HG03575 (cell line): ENCODE results near the gene ELMO2.

Experiments used
- ATAC-seq: cut with Tn5 transposase; IDR thresholded peaks from one replicate; pipeline ENCODE4 v1.9.1; 2021; ENCODE audit not compliant: unreplicated experiment, insufficient number of reproducible peaks, low FRiP score; ENCODE audit errors: extremely low read depth

Gene ELMO2, protein sequence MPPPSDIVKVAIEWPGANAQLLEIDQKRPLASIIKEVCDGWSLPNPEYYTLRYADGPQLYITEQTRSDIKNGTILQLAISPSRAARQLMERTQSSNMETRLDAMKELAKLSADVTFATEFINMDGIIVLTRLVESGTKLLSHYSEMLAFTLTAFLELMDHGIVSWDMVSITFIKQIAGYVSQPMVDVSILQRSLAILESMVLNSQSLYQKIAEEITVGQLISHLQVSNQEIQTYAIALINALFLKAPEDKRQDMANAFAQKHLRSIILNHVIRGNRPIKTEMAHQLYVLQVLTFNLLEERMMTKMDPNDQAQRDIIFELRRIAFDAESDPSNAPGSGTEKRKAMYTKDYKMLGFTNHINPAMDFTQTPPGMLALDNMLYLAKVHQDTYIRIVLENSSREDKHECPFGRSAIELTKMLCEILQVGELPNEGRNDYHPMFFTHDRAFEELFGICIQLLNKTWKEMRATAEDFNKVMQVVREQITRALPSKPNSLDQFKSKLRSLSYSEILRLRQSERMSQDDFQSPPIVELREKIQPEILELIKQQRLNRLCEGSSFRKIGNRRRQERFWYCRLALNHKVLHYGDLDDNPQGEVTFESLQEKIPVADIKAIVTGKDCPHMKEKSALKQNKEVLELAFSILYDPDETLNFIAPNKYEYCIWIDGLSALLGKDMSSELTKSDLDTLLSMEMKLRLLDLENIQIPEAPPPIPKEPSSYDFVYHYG

DNA sequence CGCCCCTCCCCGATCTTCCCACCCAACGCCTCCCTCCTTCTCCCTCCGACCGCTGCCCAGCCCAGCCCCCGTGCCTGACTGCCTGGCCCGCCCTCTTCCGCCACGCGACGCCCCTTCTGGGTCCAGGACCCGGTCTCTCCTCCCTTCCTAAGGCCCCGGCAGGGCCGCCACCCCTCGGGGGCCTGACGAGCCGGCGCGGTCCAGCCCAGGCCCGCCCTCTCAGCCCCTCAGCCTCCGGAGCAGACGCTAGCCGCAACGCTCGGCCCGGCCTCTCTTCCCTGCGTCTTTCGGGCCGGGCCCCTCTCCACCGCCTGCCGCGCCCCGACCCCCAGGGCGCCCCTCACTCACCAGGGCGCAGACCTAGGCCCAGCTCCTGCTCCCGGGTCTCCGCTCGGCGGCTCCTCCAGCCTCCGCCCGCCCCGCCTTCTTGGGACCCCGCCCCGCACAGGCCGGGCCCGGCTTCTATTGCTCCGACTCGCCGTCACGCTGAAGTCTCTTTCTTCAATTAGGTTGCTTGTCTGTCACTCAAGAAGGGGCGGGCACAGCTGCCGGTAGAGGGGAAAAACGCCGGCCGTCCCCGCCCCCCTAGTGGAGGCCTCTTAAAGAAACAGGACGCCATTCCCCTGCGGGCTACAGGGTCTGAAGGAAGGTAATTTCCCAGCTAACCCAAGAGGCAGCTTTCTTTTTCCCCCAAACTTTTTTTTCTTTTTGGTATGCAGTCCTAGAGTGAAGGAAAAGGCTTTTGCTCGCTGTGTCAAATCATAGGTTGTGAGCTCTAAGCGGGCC, at the start of gene ELMO2:
Gene ELMO2 (minus strand): TSS at position 416 of the 786 bp plus-strand sequence. CDS start 12,133 bp downstream, outside the sequence.
- peak; percentile 52 for ATAC-seq

DNA sequence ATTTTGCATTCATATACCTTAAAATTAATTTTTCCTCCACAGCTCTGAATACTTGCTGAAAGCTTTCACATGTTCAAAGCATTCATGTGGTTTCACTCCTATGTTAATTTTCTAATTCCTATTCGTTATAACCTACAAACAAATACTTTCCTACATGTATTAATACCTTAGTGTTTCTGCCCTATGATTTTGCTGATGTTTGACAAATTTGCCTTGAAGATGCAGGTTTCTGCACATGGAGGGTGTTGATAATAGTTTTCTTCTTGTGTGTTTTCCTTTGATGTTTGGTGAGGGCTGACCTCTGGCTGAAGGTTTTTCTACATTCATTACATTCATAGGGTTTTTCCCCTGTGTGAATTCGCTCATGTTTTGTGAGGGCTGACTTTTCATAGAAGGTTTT, 49.3 kb upstream of the ELMO2 start:
- no peak for ATAC-seq

GRCh38 chr20:46446851-46447250, 40.4 kb upstream of the ELMO2 start:
- no peak for ATAC-seq

DNA sequence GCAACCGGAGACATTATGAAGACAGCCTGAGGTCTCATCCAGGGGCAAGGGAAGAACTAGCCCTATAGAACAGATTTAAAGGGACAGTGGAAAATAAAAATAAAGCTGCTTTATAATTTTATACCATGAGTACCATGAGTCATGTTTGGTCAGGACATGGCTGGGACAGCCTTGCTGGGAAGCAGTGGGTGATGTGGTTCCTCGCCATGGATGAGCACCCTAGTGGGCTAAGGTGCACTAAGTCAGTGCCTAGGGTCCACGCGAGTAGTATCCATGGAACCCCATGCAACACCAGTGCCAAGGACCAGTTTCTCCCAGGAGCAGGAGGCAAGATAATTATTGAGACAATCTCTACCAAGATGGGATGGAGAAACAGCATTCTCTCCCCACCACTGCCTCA, 33.4 kb upstream of the ELMO2 start:
- ATAC-seq: no peak

GRCh38 chr20:46438156-46438750, 31.8 kb upstream of the ELMO2 start:
- no peak for ATAC-seq

DNA sequence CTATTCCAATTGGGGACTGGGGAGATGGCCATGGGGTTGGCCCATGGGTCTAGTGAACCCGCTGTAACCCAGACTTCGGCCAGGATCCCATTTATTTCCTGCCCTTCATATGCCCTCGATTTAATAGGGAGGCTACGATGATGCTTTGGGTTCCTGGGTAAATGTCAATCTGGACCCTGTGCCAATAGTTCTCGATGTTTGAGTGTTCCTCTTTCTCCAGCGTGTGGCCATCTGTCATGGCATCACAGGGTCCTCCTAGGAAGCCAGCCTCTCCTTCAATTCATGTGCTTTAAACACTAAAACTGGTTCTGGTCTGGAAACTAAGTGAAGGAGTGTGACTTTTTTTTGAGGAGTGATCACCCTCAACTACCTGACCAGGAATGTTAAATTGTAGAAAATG, 28.7 kb upstream of the ELMO2 start:
- no peak for ATAC-seq

DNA sequence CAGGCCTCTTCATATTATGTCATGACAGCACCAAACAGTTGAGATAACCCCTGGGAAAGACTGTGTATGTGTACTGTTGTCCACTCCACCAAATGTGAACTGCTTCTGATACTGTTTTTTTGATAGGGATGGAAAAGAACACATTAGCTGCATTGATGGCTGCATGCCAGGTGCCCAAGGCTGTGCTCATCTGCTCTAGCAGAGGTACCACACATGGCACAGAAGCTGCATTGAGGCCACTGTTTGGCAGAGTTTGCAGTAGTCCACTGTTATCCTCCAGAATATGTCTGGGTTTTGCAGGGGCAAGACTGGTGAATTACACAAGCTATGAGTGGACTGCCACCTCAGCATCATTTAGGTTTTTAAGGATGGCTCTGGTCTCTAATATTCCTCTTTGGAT, 28.2 kb upstream of the ELMO2 start:
- no peak for ATAC-seq

DNA sequence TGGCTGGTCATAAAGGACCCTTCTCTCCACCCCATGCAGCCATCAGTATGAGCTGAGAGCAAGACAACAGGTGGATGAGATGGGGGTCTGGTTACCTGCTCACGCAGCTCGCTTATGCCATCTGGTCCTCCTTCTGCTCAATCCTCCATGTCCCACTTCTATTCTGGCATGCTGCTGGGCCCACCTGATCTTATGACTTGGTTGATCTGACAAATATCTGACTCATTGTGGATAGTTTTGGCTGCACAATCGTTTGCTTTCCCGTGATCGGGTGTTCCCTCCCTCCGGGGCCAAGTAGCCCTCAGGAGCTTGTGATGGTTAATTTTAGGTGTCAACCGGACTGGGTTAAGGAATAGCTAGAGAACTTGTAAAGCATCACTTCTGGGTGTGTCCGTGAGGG, 26.6 kb upstream of the ELMO2 start:
- no peak for ATAC-seq

- no peak for ATAC-seq
Measured at GRCh38 chr20:46430921-46431712, 24.7 kb upstream of the ELMO2 start.

GRCh38 chr20:46427384-46427783, 21.0 kb upstream of the ELMO2 start:
- no peak for ATAC-seq

GRCh38 chr20:46423882-46424482, 17.6 kb upstream of the ELMO2 start:
- ATAC-seq: no peak

GRCh38 chr20:46423342-46423741, 16.9 kb upstream of the ELMO2 start:
- no peak for ATAC-seq

GRCh38 chr20:46420878-46421277, 14.5 kb upstream of the ELMO2 start:
- ATAC-seq: no peak

DNA sequence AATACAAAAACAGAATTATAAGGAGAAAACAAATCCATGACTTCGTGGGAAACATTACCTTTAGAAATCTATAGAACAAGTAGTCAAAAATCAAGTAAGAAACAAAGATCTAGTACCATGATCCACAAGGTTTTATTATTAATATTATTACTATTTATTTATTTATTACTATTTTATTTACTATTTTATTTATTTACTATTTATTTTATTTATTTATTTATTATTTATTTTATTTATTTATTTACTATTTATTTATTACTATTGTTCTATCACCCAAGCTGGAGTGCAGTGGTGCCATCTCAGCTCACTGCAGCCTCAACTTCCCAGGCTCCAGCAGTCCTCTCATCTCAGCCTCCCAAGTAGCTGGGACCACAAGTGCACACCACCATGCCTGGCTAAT, 13.5 kb upstream of the ELMO2 start:
- no peak for ATAC-seq

- ATAC-seq: no peak
Measured at GRCh38 chr20:46416839-46417238, 10.4 kb upstream of the ELMO2 start.

- ATAC-seq: no peak
Measured at GRCh38 chr20:46416421-46416820, 10.0 kb upstream of the ELMO2 start.

DNA sequence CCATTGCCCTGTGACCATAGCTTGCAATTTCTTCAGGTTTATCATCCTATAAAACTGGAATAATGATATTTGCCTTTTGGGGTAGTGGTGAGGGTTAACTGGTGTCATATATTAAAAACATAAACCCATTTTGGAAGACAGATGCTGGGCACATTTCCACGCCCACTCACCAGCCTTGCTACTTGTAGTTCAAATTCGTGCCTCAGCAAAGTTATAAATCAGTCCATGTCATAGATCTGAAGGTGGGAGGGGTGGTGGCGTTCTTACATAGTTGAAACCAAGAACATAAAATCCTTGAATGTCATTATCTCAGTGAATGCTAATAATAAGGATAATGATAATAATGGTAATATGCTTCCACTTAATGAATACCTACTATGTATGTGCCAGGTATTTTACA, 9.4 kb upstream of the ELMO2 start:
- ATAC-seq: no peak

- no peak for ATAC-seq
Measured at GRCh38 chr20:46414608-46415007, 8.2 kb upstream of the ELMO2 start.
